Psoas muscle (tissue), 8 donors: ENCODE data around the gene EBF3. TPM values are rescaled to one million over a fixed set of nuclear protein-coding genes. Genes with fewer than 3 reads are reported as not detected.

Experiments
- ATAC-seq, 4 donors: fragments of 200-7000 bp; cut with Tn5 transposase; one replicate each; pipeline ENCODE4 v1.9.1; 2020; ENCODE audit warnings: moderate library complexity in 3 of 4, mild to moderate bottlenecking in 2 of 4
- DNase-seq, 2 donors: peaks; one replicate each; pipeline ENCODE4 v3.0.0-alpha.2; 2020
- H3K27ac ChIP-seq: fragments of 200-600 bp; one replicate; pipeline ENCODE4 v1.8.0; 2022
- H3K27me3 ChIP-seq, 3 donors: fragments of 200-600 bp in 1 of 3; one replicate each; pipeline versions ENCODE4 v1.6.1 to v1.8.0; 2013 to 2022; ENCODE audit warnings: low read length in 2 of 3, mild to moderate bottlenecking in 2 of 3, moderate library complexity in 1 of 3; ENCODE audit not compliant: insufficient read depth in 3 of 3
- H3K36me3 ChIP-seq, 2 donors: fragments of 200-600 bp in 1 of 2; one replicate each; pipeline versions ENCODE4 v1.6.1 to v1.8.0; 2013 to 2022; ENCODE audit warnings: low read depth in 1 of 2, mild to moderate bottlenecking in 1 of 2, moderate library complexity in 1 of 2; ENCODE audit not compliant: insufficient read depth in 1 of 2
- H3K4me1 ChIP-seq: fragments of 200-600 bp; one replicate; pipeline ENCODE4 v1.8.0; 2022
- H3K4me3 ChIP-seq: fragments of 200-600 bp; one replicate; pipeline ENCODE4 v1.8.0; 2022; ENCODE audit warnings: mild to moderate bottlenecking
- H3K9me3 ChIP-seq: fragments of 200-600 bp; one replicate; pipeline ENCODE4 v1.8.0; 2022
- WGBS, 3 donors: extraction: QIAGEN DNeasy Blood & Tissue Kit; methylation state at CpG; one replicate each; pipeline versions ENCODE4 v1.1.6 to v1.1.7; 2013; 5-methylcytosine and 5-hydroxymethylcytosine counted together
- intact Hi-C, 2 donors: fragments of 100-400 bp; cut with DNase I; formaldehyde crosslinking; loops; one replicate each; pipeline versions ENCODE4 v1.11.0 to v1.14.2; 2022
- polyA plus RNA-seq, 3 donors: library from polyadenylated mRNA; stranded (reverse); fragments of 200-250 nt; gene quantifications; one replicate each; pipeline ENCODE4 v1.2.3, GENCODE V29; 2013
- total RNA-seq, 4 donors: library from RNA; stranded (reverse); fragmentation: NEBNext Ultra II Directional in 2 of 4; extraction: Animal tissue kit (Norgen Biotek cat#: 25700) in 2 of 4; gene quantifications; one replicate each; pipeline versions ENCODE4 v1.2.1 to v1.2.4, GENCODE V29; 2021 to 2023
- TF ChIP-seq, protein P1 (sequence below): fragments of 200-600 bp; IDR thresholded peaks from one replicate; pipeline ENCODE4 v1.8.0; 2022; ENCODE audit warnings: antibody characterized with exemption
- donor health status: healthy with polysubstance abuse.
- donor health status: DM: no; HTN: no; CAD: no; lungs with moderate emphysema.
- donor health status: Bipolar disorder and iron deficiency.
- donor health status: healthy.
- donor health status: DM: yes; HTN: yes; CAD: no.
- donor health status: DM: no; HTN: no; CAD: no.
- donor health status: DM: no; HTN: no; CAD: no.
- donor health status: DM: yes; HTN: yes; CAD: no.

Gene EBF3
- total and polyA plus RNA-seq, 7 donors: 3.2 to 10.1 (median 5.2) TPM

DNA sequence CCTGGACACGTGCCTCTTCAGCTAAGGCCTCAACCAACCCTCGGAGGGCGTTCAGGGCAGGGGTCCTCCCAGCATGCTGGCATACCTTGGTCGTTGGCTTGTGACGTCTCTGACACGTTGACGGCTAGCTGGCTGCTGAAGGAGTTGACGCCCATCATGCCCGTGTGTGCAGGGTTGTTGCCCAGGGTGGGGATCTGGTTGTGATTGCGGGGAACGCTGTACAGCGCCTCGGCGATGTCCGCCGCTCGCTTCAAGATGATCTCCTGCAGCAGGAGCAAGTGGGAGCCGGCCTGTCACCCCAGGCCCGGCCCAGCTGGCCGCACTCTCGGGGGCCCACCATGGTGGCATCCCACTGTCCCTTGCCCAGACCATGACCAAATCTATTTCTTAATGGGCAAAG, 122.0 kb downstream of the EBF3 start:
- H3K27me3 ChIP-seq: no peaks in the 10 kb centered on the region
- intact Hi-C loops: no loop called here
- H3K4me1 ChIP-seq: no peaks in the 10 kb centered on the region
- TF ChIP-seq, protein P1, sequence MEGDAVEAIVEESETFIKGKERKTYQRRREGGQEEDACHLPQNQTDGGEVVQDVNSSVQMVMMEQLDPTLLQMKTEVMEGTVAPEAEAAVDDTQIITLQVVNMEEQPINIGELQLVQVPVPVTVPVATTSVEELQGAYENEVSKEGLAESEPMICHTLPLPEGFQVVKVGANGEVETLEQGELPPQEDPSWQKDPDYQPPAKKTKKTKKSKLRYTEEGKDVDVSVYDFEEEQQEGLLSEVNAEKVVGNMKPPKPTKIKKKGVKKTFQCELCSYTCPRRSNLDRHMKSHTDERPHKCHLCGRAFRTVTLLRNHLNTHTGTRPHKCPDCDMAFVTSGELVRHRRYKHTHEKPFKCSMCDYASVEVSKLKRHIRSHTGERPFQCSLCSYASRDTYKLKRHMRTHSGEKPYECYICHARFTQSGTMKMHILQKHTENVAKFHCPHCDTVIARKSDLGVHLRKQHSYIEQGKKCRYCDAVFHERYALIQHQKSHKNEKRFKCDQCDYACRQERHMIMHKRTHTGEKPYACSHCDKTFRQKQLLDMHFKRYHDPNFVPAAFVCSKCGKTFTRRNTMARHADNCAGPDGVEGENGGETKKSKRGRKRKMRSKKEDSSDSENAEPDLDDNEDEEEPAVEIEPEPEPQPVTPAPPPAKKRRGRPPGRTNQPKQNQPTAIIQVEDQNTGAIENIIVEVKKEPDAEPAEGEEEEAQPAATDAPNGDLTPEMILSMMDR: no peak
- 92 to 96% (median 92%) methylated on average over 21 of the region's 21 CpGs for WGBS, 3 donors
- ATAC-seq (no peak), DNase-seq (no peak)
- no peak overlapping the region for H3K4me3 ChIP-seq
- H3K36me3 ChIP-seq: peaks cover 0 to 77% of the 10 kb centered on the region in 2 donors
- no peak overlapping the region for H3K27ac ChIP-seq
- H3K9me3 ChIP-seq: no peaks in the 10 kb centered on the region

GRCh38 chr10:129841590-129841989, 122.5 kb downstream of the EBF3 start:
- no peaks in the 10 kb centered on the region for H3K27me3 ChIP-seq
- ATAC-seq (no peak), DNase-seq (no peak)
- intact Hi-C loops: no loop called here
- H3K4me1 ChIP-seq: no peaks in the 10 kb centered on the region
- TF ChIP-seq, protein P1: no peak
- H3K4me3 ChIP-seq: no peak overlapping the region
- H3K9me3 ChIP-seq: no peaks in the 10 kb centered on the region
- peaks cover 0 to 74% of the 10 kb centered on the region in 2 donors for H3K36me3 ChIP-seq
- WGBS, 3 donors: 93 to 97% (median 95%) methylated on average over 9 of the region's 9 CpGs
- no peak overlapping the region for H3K27ac ChIP-seq

DNA sequence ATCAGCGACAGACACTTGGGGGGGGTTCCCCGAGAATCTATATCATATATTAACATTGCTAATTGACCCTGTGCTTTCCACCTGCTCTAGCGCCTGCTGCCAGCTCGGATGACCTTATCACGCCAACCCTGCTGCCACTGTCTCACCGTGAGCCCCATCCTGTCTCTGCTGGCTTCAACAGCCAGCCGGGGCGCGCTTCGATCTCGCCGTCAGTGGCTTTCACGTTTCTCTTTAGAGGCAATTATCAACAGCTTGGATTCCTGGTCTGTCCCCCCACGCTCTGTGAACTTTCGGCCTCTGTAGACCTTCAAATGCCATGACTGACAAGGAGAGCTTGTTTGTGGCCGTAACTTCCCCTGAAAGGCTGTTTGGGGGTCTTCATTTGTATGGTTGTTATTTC, 123.0 kb downstream of the EBF3 start:
- 94 to 97% (median 95%) methylated on average over 16 of the region's 16 CpGs for WGBS, 3 donors
- no peak for DNase-seq
- Histone ChIP-seq H3K9me3 (no peaks in the 10 kb centered on the region), H3K36me3 (peaks cover 0 to 74% of the 10 kb centered on the region in 2 donors), H3K4me1 (no peaks in the 10 kb centered on the region), H3K4me3 (no peak overlapping the region), H3K27ac (no peak overlapping the region), H3K27me3 (no peaks in the 10 kb centered on the region)
- intact Hi-C loops: no loop called here
- no peak for ATAC-seq
- TF ChIP-seq, protein P1: no peak

- no peak for ATAC-seq
- no peaks in the 10 kb centered on the region for H3K9me3 ChIP-seq
- intact Hi-C loops: no loop called here
- no peak overlapping the region for H3K4me3 ChIP-seq
- DNase-seq: no peak
- H3K36me3 ChIP-seq: peaks cover 0 to 77% of the 10 kb centered on the region in 2 donors
- no peaks in the 10 kb centered on the region for H3K4me1 ChIP-seq
- H3K27ac ChIP-seq: no peak overlapping the region
- TF ChIP-seq, protein P1: no peak
- no peaks in the 10 kb centered on the region for H3K27me3 ChIP-seq
- 96% methylated on average over 29 of the region's 29 CpGs for WGBS, 3 donors
These were observed 123.9 kb downstream of the EBF3 start for GRCh38 chr10:129840196-129840590.
